ENCODE measurements around the gene ARSI.

ARSI gene

DNA sequence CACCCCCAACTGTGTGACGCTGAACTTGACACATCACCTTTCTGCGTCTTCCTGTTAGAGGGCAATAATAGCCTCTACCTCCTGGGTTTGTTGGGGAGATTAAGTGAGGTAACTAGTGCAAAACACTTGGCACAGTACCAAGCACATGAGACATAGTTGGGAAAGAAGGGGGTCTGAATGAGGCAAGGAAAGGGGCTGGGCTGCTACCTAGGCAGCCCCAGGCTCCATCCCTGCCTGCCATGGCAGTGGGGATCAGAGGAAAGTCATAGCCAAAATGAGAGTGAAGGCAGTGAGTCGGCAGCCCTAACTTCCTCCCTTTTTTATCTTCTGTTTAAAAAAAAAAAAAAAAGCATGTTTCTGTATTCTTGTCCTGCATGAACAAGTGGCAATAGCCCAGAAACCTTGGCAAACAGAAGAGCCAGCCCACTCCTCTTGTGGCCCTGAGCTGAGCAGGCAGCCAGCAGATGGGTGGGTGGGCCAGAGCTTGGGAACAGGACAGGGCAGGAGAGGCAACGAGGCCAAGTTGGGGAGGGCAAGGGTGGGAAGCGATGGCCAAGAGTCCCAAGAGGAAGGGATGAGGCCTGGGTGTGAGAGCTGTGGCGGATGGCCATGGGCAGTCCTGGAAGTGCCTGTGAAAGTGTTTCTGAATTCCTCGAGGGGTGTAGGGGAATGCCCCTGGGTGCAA lies 24.5 kb downstream of the ARSI start:
- TF ChIP-seq, protein P1, sequence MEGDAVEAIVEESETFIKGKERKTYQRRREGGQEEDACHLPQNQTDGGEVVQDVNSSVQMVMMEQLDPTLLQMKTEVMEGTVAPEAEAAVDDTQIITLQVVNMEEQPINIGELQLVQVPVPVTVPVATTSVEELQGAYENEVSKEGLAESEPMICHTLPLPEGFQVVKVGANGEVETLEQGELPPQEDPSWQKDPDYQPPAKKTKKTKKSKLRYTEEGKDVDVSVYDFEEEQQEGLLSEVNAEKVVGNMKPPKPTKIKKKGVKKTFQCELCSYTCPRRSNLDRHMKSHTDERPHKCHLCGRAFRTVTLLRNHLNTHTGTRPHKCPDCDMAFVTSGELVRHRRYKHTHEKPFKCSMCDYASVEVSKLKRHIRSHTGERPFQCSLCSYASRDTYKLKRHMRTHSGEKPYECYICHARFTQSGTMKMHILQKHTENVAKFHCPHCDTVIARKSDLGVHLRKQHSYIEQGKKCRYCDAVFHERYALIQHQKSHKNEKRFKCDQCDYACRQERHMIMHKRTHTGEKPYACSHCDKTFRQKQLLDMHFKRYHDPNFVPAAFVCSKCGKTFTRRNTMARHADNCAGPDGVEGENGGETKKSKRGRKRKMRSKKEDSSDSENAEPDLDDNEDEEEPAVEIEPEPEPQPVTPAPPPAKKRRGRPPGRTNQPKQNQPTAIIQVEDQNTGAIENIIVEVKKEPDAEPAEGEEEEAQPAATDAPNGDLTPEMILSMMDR (conservative IDR thresholded peaks at IDR 0.05; ENCODE audit: low read length) = no peak
- H3K4me3 ChIP-seq (ENCODE audit: low read length) = no peak overlapping the region
- peak; percentile 25 for DNase-seq (ENCODE audit: low read depth)

DNA sequence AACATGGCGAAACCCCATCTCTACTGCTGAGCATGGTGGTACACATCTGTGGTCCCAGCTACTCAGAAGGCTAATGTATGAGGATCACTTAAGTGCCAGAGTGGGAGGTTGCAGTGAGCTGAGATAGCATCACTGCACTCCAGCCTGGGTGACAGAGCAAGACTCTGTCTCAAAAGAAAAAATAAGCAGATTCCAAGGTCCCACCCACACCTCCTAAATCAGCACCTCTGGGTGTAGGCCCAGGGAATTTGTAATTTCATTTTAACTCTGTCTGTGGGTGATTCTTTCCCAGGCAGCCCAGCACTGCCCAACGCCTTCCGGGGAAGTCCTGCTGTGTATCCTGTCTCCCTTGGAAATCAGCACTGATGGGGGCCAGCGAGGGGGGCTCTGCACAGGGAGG lies 25.7 kb downstream of the ARSI start:
- DNase-seq (ENCODE audit: low read depth) = no peak
- TF ChIP-seq, protein P1 (conservative IDR thresholded peaks at IDR 0.05; ENCODE audit: low read length) = no peak
- no peak overlapping the region for H3K4me3 ChIP-seq (ENCODE audit: low read length)

DNA sequence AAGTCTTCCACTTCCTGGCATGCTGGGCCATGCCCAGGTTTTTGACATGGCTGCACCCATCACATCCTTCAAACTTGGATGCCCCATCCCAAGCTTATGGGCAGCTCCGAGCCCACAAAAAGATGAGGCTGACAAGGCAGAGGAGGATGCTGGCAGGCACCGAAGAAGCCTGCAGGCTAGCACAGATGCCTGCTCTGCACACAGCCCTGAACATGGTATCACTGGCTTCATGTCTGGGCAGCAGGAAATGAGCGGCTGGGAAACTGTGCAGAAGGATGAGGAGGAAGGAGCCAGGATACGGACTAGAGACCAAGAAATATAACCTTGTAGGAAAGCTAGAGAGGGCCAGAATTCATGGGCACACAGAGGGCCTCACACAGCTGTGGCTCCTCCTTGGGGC lies 27.9 kb downstream of the ARSI start:
- no peak for DNase-seq (ENCODE audit: low read depth)
- no peak overlapping the region for H3K4me3 ChIP-seq (ENCODE audit: low read length)
- TF ChIP-seq, protein P1 (conservative IDR thresholded peaks at IDR 0.05; ENCODE audit: low read length) = no peak

- peak; percentile 62 for DNase-seq (ENCODE audit: low read depth)
- no peak overlapping the region for H3K4me3 ChIP-seq (ENCODE audit: low read length)
- TF ChIP-seq, protein P1 (conservative IDR thresholded peaks at IDR 0.05; ENCODE audit: low read length) = peak; percentile 75
Measured at GRCh38 chr5:150272531-150272930, 30.2 kb downstream of the ARSI start.

DNA sequence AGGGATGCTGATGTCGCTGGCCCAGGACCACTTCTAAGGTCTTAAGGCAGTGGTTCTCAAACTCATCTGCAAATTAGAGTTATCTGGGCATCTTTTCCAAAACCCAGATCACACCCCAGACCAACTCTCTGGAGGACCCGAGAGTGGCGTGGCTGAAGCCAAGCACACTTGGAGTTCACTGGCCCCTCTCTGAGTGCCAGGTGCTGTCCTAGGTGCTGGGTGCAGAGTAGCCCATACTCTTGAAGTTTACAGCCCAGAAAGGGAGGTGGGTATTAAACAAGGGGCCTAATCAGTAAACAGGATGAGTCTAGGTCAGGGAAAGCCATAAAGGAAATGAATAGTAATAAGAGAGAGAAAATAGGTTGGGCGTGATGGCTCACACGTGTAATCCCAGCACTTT lies 30.8 kb downstream of the ARSI start:
- H3K4me3 ChIP-seq (ENCODE audit: low read length) = no peak overlapping the region
- TF ChIP-seq, protein P1 (conservative IDR thresholded peaks at IDR 0.05; ENCODE audit: low read length) = no peak
- no peak for DNase-seq (ENCODE audit: low read depth)

GRCh38 chr5:150271296-150271692 lies 31.4 kb downstream of the ARSI start:
- H3K4me3 ChIP-seq (ENCODE audit: low read length) = no peak overlapping the region
- no peak for DNase-seq (ENCODE audit: low read depth)
- TF ChIP-seq, protein P1 (conservative IDR thresholded peaks at IDR 0.05; ENCODE audit: low read length) = no peak

GRCh38 chr5:150270541-150271295 lies 32.0 kb downstream of the ARSI start:
- no peak overlapping the region for H3K4me3 ChIP-seq (ENCODE audit: low read length)
- no peak for DNase-seq (ENCODE audit: low read depth)
- TF ChIP-seq, protein P1 (conservative IDR thresholded peaks at IDR 0.05; ENCODE audit: low read length) = no peak

Measured in AG10803 (cell line).